ENCODE measurements around the gene USP37.

USP37 gene

DNA sequence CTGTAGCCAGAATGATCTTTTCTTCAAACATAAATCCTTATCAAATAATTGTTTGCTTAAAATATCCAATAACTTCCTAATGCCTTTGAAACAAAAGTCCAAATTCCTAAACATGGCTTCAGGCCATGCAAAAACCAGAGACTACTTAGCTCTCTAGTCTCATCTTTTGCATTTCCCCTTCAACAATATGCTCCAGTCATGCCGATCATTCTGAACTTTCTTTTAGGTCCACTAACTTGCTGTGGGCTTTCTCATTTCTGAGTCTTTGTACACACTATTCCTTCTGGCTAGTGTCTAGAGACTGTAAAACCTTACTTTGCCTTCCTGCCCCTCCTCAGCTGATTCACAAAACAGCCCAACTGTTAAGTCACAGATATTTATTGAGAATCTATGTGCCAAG is 97.7 kb downstream of the USP37 start:
- no peaks in the 10 kb centered on the region for H4K20me1 ChIP-seq (ENCODE audit: control insufficient read depth, insufficient read depth, low read depth, low read length)
- peaks cover 11% of the 10 kb centered on the region for H3F3A ChIP-seq (ENCODE audit: control insufficient read depth, insufficient read depth)
- H3K36me3 ChIP-seq (ENCODE audit: control insufficient read depth, low read length), result peaks cover 66% of the 10 kb centered on the region
- no peaks in the 10 kb centered on the region for H3K9me3 ChIP-seq (ENCODE audit: control insufficient read depth, insufficient read depth, low read length)
- peak overlapping the region; percentile 36 for H3K27ac ChIP-seq (ENCODE audit: low read depth, low read length)
- H3K4me3 ChIP-seq (ENCODE audit: low read length), result no peak overlapping the region
- TF ChIP-seq, protein P1, sequence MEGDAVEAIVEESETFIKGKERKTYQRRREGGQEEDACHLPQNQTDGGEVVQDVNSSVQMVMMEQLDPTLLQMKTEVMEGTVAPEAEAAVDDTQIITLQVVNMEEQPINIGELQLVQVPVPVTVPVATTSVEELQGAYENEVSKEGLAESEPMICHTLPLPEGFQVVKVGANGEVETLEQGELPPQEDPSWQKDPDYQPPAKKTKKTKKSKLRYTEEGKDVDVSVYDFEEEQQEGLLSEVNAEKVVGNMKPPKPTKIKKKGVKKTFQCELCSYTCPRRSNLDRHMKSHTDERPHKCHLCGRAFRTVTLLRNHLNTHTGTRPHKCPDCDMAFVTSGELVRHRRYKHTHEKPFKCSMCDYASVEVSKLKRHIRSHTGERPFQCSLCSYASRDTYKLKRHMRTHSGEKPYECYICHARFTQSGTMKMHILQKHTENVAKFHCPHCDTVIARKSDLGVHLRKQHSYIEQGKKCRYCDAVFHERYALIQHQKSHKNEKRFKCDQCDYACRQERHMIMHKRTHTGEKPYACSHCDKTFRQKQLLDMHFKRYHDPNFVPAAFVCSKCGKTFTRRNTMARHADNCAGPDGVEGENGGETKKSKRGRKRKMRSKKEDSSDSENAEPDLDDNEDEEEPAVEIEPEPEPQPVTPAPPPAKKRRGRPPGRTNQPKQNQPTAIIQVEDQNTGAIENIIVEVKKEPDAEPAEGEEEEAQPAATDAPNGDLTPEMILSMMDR (IDR thresholded peaks at IDR 0.05; ENCODE audit: low read depth, low read length, poor library complexity, severe bottlenecking), result no peak
- TF ChIP-seq EZH2phosphoT487 (IDR thresholded peaks at IDR 0.05; ENCODE audit: borderline replicate concordance, low read length), result no peak
- no peaks in the 10 kb centered on the region for H3K9me2 ChIP-seq (replicated peaks; ENCODE audit: control insufficient read depth, low read length)
- H3K27me3 ChIP-seq (ENCODE audit: control insufficient read depth, low read length), result no peaks in the 10 kb centered on the region
- H3K4me1 ChIP-seq (ENCODE audit: control insufficient read depth, low read length), result peaks cover 53% of the 10 kb centered on the region
- no peak overlapping the region for H3K4me2 ChIP-seq (ENCODE audit: low read length)
- H3K79me2 ChIP-seq (ENCODE audit: control insufficient read depth, low read length), result no peaks in the 10 kb centered on the region

DNA sequence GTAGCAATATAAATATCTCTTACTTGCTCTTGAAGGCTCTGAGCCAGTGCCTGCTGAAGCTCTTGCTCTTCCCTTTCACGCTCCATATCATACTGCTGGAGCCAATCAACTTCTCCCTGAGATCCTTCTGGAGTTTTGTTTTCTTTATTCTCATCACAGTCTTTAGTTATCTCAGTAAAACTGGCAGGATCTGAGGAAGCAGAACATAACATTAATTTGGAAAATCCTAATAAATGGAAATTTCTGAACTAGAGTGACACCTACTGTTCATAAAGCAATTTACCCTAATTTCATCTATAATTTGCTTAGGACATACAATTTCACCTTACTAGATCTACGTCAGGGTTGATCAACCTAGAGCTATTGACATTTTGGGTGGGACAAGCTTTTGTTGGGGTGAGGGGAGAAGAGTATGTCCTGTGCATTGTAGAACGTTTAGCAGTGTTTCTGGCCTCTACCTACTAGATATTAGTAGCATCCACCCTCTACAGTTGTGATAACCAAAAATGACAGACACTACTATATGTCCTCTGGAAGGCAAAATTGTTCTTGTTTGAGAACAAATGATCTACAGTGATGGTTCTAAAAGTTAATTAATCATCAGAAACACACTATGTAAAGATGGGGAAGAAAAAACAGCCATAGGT is 102.0 kb downstream of the USP37 start:
- peaks cover 13% of the 10 kb centered on the region for H3K4me1 ChIP-seq (ENCODE audit: control insufficient read depth, low read length)
- TF ChIP-seq, protein P1 (IDR thresholded peaks at IDR 0.05; ENCODE audit: low read depth, low read length, poor library complexity, severe bottlenecking), result peak; percentile 72
- TF ChIP-seq EZH2phosphoT487 (IDR thresholded peaks at IDR 0.05; ENCODE audit: borderline replicate concordance, low read length), result no peak
- H3K27ac ChIP-seq (ENCODE audit: low read depth, low read length), result no peak overlapping the region
- no peaks in the 10 kb centered on the region for H3K79me2 ChIP-seq (ENCODE audit: control insufficient read depth, low read length)
- peaks cover 14% of the 10 kb centered on the region for H3F3A ChIP-seq (ENCODE audit: control insufficient read depth, insufficient read depth)
- H3K9me2 ChIP-seq (replicated peaks; ENCODE audit: control insufficient read depth, low read length), result no peaks in the 10 kb centered on the region
- H4K20me1 ChIP-seq (ENCODE audit: control insufficient read depth, insufficient read depth, low read depth, low read length), result no peaks in the 10 kb centered on the region
- no peaks in the 10 kb centered on the region for H3K9me3 ChIP-seq (ENCODE audit: control insufficient read depth, insufficient read depth, low read length)
- H3K4me3 ChIP-seq (ENCODE audit: low read length), result no peak overlapping the region
- peaks cover 52% of the 10 kb centered on the region for H3K36me3 ChIP-seq (ENCODE audit: control insufficient read depth, low read length)
- no peaks in the 10 kb centered on the region for H3K27me3 ChIP-seq (ENCODE audit: control insufficient read depth, low read length)
- H3K4me2 ChIP-seq (ENCODE audit: low read length), result no peak overlapping the region

DNA sequence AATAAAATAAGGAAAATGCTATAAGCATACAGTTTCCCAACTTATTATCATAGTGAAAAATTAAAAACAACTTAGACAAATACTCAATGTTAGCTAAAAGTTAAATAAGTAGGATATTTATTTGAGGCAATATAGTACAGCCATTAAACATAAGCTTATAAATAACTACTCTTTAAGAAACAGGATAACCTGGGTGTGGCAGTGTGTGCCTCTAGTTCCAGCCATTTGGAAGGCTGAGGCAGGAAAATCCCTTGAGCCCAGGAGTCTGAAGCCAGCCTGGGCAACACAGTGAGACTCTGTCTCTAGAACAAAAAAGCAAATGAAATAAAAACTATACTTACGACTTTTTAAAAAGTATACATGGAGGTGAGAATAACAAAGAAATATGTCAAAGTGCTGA is 109.6 kb downstream of the USP37 start:
- Histone ChIP-seq H3K36me3 (ENCODE audit: control insufficient read depth, low read length) (peaks cover 63% of the 10 kb centered on the region), H3K4me2 (ENCODE audit: low read length) (no peak overlapping the region), H3K4me3 (ENCODE audit: low read length) (no peak overlapping the region), H3K4me1 (ENCODE audit: control insufficient read depth, low read length) (peaks cover 13% of the 10 kb centered on the region), H3K27me3 (ENCODE audit: control insufficient read depth, low read length) (no peaks in the 10 kb centered on the region), H3K9me2 (replicated peaks; ENCODE audit: control insufficient read depth, low read length) (no peaks in the 10 kb centered on the region), H3K9me3 (ENCODE audit: control insufficient read depth, insufficient read depth, low read length) (0 out of 2 replicates have a peak, but pooled peaks cover 7% of the 10 kb centered on the region), H4K20me1 (ENCODE audit: control insufficient read depth, insufficient read depth, low read depth, low read length) (no peaks in the 10 kb centered on the region), H3F3A (ENCODE audit: control insufficient read depth, insufficient read depth) (peaks cover 8% of the 10 kb centered on the region; the same call in 1 of the 2 replicates), H3K27ac (ENCODE audit: low read depth, low read length) (no peak overlapping the region), H3K79me2 (ENCODE audit: control insufficient read depth, low read length) (no peaks in the 10 kb centered on the region)
- TF ChIP-seq, protein P1 (IDR thresholded peaks at IDR 0.05; ENCODE audit: low read depth, low read length, poor library complexity, severe bottlenecking), result no peak
- no peak for TF ChIP-seq EZH2phosphoT487 (IDR thresholded peaks at IDR 0.05; ENCODE audit: borderline replicate concordance, low read length)

Data from DOHH2 (cell line).